H1 (cell line): Measurements from ENCODE around the gene CLGN. TPM values are rescaled to one million over a fixed set of nuclear protein-coding genes. Genes with fewer than 3 reads are reported as not detected.

ENCODE experiments used
- CTCF ChIA-PET: fragments of 300-600 bp; sonication (Branson Sonifier 250); formaldehyde crosslinking; loops from one replicate; lab custom pipeline; 2021; ENCODE audit not compliant: partially characterized antibody; lab: Charles Lee
- POLR2A ChIA-PET: fragments of 300-600 bp; sonication (Branson Sonifier 250); formaldehyde crosslinking; loops from one replicate; lab custom pipeline; 2021; ENCODE audit warnings: inconsistent platforms; ENCODE audit not compliant: partially characterized antibody; lab: Charles Lee
- DNase-seq, 2 experiments: peaks; one replicate each; pipeline versions ENCODE4 v3.0.0 to v3.0.0-alpha.2; 2010 to 2022; ENCODE audit warnings: low spot score in 2 of 2, low read depth in 1 of 2, mixed read lengths in 1 of 2
- FAIRE-seq: peaks from 2 replicates; lab custom pipeline; 2011; peaks lifted over from hg19 to GRCh38; lab: Jason Lieb, UNC
- H2AFZ ChIP-seq: 2 replicates; pipeline ENCODE4 v1.8.1; 2012; ENCODE audit warnings: low read length, inconsistent platforms
- H2AK5ac ChIP-seq: 2 replicates; pipeline ENCODE4 v1.6.1; 2013; ENCODE audit warnings: low read depth, low read length
- H2BK120ac ChIP-seq: replicated peaks from 2 replicates; pipeline ENCODE3; 2013; ENCODE audit warnings: low read depth, low read length, inconsistent platforms
- H2BK12ac ChIP-seq: 2 replicates; pipeline ENCODE4 v1.6.1; 2013; ENCODE audit warnings: low read depth, low read length
- H2BK15ac ChIP-seq: 2 replicates; pipeline ENCODE4 v1.6.1; 2013; ENCODE audit warnings: low read length
- H2BK20ac ChIP-seq: 2 replicates; pipeline ENCODE4 v1.6.1; 2013; ENCODE audit warnings: low read length
- H2BK5ac ChIP-seq: 2 replicates; pipeline ENCODE4 v1.6.1; 2013; ENCODE audit warnings: low read depth, low read length
- H3K14ac ChIP-seq: 2 replicates; pipeline ENCODE4 v1.6.1; 2013; ENCODE audit warnings: inconsistent platforms; ENCODE audit not compliant: insufficient read length
- H3K18ac ChIP-seq: 2 replicates; pipeline ENCODE4 v1.6.1; 2013; ENCODE audit warnings: low read length; ENCODE audit errors: extremely low read depth
- H3K23ac ChIP-seq: 2 replicates; pipeline ENCODE4 v1.6.1; 2013; ENCODE audit warnings: inconsistent platforms; ENCODE audit not compliant: insufficient read length
- H3K23me2 ChIP-seq: 2 replicates; pipeline ENCODE4 v1.6.1; 2013; ENCODE audit warnings: low read depth, low read length
- H3K27ac ChIP-seq: 2 replicates; pipeline ENCODE4 v1.6.1; 2011; ENCODE audit warnings: low read depth, low read length, inconsistent platforms
- H3K27me3 ChIP-seq, 4 experiments: replicated peaks in 1 of 4; 1 replicate in 1 of 4; 2 replicates in 3 of 4; pipeline versions ENCODE4 v1.6.1 to v1.8.1; 2011 to 2013; ENCODE audit warnings: low read length in 3 of 4, mild to moderate bottlenecking in 3 of 4, inconsistent platforms in 2 of 4, mixed read lengths in 2 of 4, moderate library complexity in 1 of 4; ENCODE audit not compliant: control insufficient read depth in 3 of 4, insufficient read depth in 3 of 4; ENCODE audit errors: extremely low read depth in 1 of 4
- H3K36me3 ChIP-seq, 4 experiments: 2 replicates each; pipeline versions ENCODE4 v1.6.1 to v1.8.1; 2011 to 2013; ENCODE audit warnings: mild to moderate bottlenecking in 4 of 4, low read length in 3 of 4, moderate library complexity in 2 of 4, control low read depth in 1 of 4, inconsistent platforms in 1 of 4; ENCODE audit not compliant: insufficient read depth in 4 of 4, control insufficient read depth in 2 of 4
- H3K4ac ChIP-seq: replicated peaks from 2 replicates; pipeline ENCODE3; 2013; ENCODE audit warnings: low read length, low read depth, mixed read lengths, inconsistent platforms; ENCODE audit not compliant: insufficient read length
- H3K4me1 ChIP-seq, 4 experiments: replicated peaks in 1 of 4; 1 replicate in 1 of 4; 2 replicates in 3 of 4; pipeline versions ENCODE4 v1.6.1 to v1.8.1; 2011 to 2013; ENCODE audit warnings: low read length in 3 of 4, inconsistent platforms in 2 of 4, mixed read lengths in 1 of 4; ENCODE audit not compliant: insufficient read depth in 4 of 4, control insufficient read depth in 3 of 4
- H3K4me2 ChIP-seq, 2 experiments: 2 replicates each; pipeline versions ENCODE4 v1.6.1 to v1.8.1; 2011 to 2013; ENCODE audit warnings: low read depth in 2 of 2, low read length in 2 of 2, control low read depth in 1 of 2, inconsistent platforms in 1 of 2, mild to moderate bottlenecking in 1 of 2; ENCODE audit not compliant: insufficient read depth in 1 of 2
- H3K4me3 ChIP-seq, 4 experiments: fragments of 200-600, 300-600 bp in 1 of 4; sonication (generic), shearing (Covaris generic), sonication (Bioruptor Twin) in 1 of 4; 2 replicates each; pipeline versions ENCODE4 v1.5.1 to v1.8.1; 2011 to 2016; ENCODE audit warnings: low read length in 4 of 4, low read depth in 3 of 4, control low read depth in 2 of 4, inconsistent platforms in 2 of 4, mild to moderate bottlenecking in 2 of 4, mixed read lengths in 1 of 4, moderate library complexity in 1 of 4; ENCODE audit not compliant: insufficient read depth in 2 of 4; ENCODE audit errors: extremely low read depth in 1 of 4
- H3K56ac ChIP-seq: replicated peaks from 2 replicates; pipeline ENCODE3; 2013; ENCODE audit warnings: low read depth, mild to moderate bottlenecking, mixed read lengths, low read length, inconsistent platforms; ENCODE audit not compliant: insufficient read length
- H3K79me1 ChIP-seq: 2 replicates; pipeline ENCODE4 v1.6.1; 2013; ENCODE audit warnings: low read depth, low read length, control low read depth
- H3K79me2 ChIP-seq, 2 experiments: 2 replicates each; pipeline versions ENCODE4 v1.6.1 to v1.8.1; 2012 to 2013; ENCODE audit warnings: low read length in 2 of 2, mild to moderate bottlenecking in 2 of 2, inconsistent platforms in 1 of 2; ENCODE audit not compliant: insufficient read depth in 2 of 2, control insufficient read depth in 1 of 2
- H3K9ac ChIP-seq, 4 experiments: replicated peaks in 1 of 4; 1 replicate in 1 of 4; 2 replicates in 3 of 4; pipeline versions ENCODE4 v1.6.1 to v1.8.1; 2011 to 2013; ENCODE audit warnings: low read depth in 3 of 4, low read length in 3 of 4, control low read depth in 2 of 4, mild to moderate bottlenecking in 2 of 4, moderate library complexity in 2 of 4, inconsistent platforms in 1 of 4; ENCODE audit errors: extremely low read depth in 1 of 4
- H3K9me3 ChIP-seq, 2 experiments: 2 replicates each; pipeline versions ENCODE4 v1.6.1 to v1.8.1; 2012 to 2013; ENCODE audit warnings: mild to moderate bottlenecking in 2 of 2, moderate library complexity in 2 of 2, control low read depth in 1 of 2, inconsistent platforms in 1 of 2, low read depth in 1 of 2, low read length in 1 of 2, mixed read lengths in 1 of 2; ENCODE audit not compliant: insufficient read depth in 2 of 2
- H4K20me1 ChIP-seq, 2 experiments: replicated peaks in 1 of 2; 2 replicates each; pipeline versions ENCODE3 to v1.8.1; 2011 to 2013; ENCODE audit warnings: inconsistent platforms in 2 of 2, low read length in 2 of 2, mild to moderate bottlenecking in 1 of 2; ENCODE audit not compliant: insufficient read depth in 2 of 2, control insufficient read depth in 1 of 2
- H4K5ac ChIP-seq: 2 replicates; pipeline ENCODE4 v1.6.1; 2013; ENCODE audit warnings: low read length, low read depth, mixed read lengths, inconsistent platforms; ENCODE audit not compliant: insufficient read length
- H4K8ac ChIP-seq: 2 replicates; pipeline ENCODE4 v1.8.0; 2013; ENCODE audit warnings: mild to moderate bottlenecking, moderate library complexity, low read length, inconsistent platforms; ENCODE audit not compliant: insufficient read depth; ENCODE audit errors: extremely low read depth
- H4K91ac ChIP-seq: replicated peaks from 2 replicates; pipeline ENCODE3; 2013; ENCODE audit warnings: low read length, mixed read lengths, inconsistent platforms; ENCODE audit not compliant: insufficient read length
- CHD1 ChIP-seq: IDR thresholded peaks from 2 replicates; pipeline ENCODE4 v1.6.1; 2012; ENCODE audit warnings: low read depth, low read length, improper control_type of control experiment
- CREB1 ChIP-seq: IDR thresholded peaks from 2 replicates; pipeline ENCODE4 v1.6.1; 2012; ENCODE audit warnings: inconsistent platforms
- FOSL1 ChIP-seq: IDR thresholded peaks from 2 replicates; pipeline ENCODE4 v1.6.1; 2011; ENCODE audit warnings: mild to moderate bottlenecking, low read depth, low read length, moderate library complexity; ENCODE audit not compliant: insufficient read depth
- KDM4A ChIP-seq: IDR thresholded peaks from one replicate; pipeline ENCODE4 v1.7.1; 2012; ENCODE audit warnings: low read depth, mild to moderate bottlenecking, moderate library complexity, low read length, inconsistent platforms; ENCODE audit not compliant: severe bottlenecking
- SAP30 ChIP-seq: fragments of 300-600 bp; sonication (generic); IDR thresholded peaks from 2 replicates; pipeline ENCODE4 v1.7.1; 2012; ENCODE audit warnings: low read length, moderate library complexity, mild to moderate bottlenecking, inconsistent platforms; ENCODE audit not compliant: insufficient read depth, insufficient replicate concordance
- SP1 ChIP-seq: IDR thresholded peaks from 2 replicates; pipeline ENCODE4 v1.6.1; 2011; ENCODE audit warnings: low read depth, low read length
- SUZ12 ChIP-seq: fragments of 200-600 bp; sonication (generic); IDR thresholded peaks from 2 replicates; pipeline ENCODE4 v1.6.1; 2012; ENCODE audit warnings: mild to moderate bottlenecking, inconsistent platforms, low read length, moderate library complexity, mixed read lengths
- TAF7 ChIP-seq: optimal IDR thresholded peaks from 2 replicates; pipeline ENCODE3; 2011; ENCODE audit warnings: low read depth, mild to moderate bottlenecking, inconsistent platforms, low read length, moderate library complexity, borderline replicate concordance
- WGBS, 2 experiments: shearing (Covaris generic) in 1 of 2; methylation state at CpG; one replicate each; pipeline versions ENCODE4 v1.1.6 to v1.1.7; 2013 to 2015; ENCODE audit warnings: low lambda C conversion rate in 2 of 2, mixed read lengths in 2 of 2, inconsistent platforms in 1 of 2, low coverage in 1 of 2, missing lambda C conversion rate in 1 of 2; ENCODE audit not compliant: insufficient replicate concordance in 2 of 2, insufficient coverage in 1 of 2, insufficient read length in 1 of 2; ENCODE audit errors: extremely low coverage in 1 of 2, missing lambda C conversion rate in 1 of 2; 5-methylcytosine and 5-hydroxymethylcytosine counted together
- polyA plus RNA-seq, 7 experiments: library from polyadenylated mRNA; depleted of rRNA in 3 of 7; stranded (reverse) in 5 of 7; unstranded in 2 of 7; fragments of >200 nt in 5 of 7; fragments of 200-250 nt in 2 of 7; gene quantifications; 1 replicate in 5 of 7; 2 replicates in 1 of 7; 4 replicates in 1 of 7; pipeline versions ENCODE4 v1.2.1 to v1.2.3, GENCODE V29; 2011 to 2013; ENCODE audit warnings: missing spikeins in 2 of 7, mixed read lengths in 2 of 7
- total RNA-seq: library from RNA; stranded (reverse); fragmentation: NEBNext Ultra II Directional; extraction: Animal tissue kit (Norgen Biotek cat#: 25700); gene quantifications from 2 replicates; pipeline ENCODE4 v1.2.1, GENCODE V29; 2021

The CLGN gene
- total and polyA plus RNA-seq, 2 of the 8 experiments (the other 6 are each of a cell fraction or from before 2014, with no cell fraction given), result 1.7 to 3.1 TPM

DNA sequence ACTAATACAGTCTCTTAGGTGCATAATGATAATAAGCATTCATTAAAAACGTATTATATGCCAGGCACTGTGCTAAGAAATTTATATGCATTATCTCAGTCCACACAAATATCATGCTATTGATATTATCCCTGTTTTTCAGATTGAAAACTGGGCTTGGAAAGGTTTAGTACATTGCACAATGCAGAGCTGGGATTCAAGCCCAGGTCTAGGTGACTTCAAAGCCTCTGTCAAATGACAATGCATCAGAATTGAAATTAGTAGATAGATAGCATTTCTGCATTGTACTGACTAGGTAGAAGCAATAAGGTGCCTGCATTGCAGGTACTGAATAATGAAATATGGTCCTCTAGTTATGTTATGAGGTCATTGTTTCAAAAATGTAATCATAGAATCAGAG, 72.2 kb downstream of the CLGN start:
- no peak overlapping the region for H3K18ac ChIP-seq
- H3K27ac ChIP-seq, result no peak overlapping the region
- no peak overlapping the region for H2BK5ac ChIP-seq
- no peak overlapping the region for H2BK12ac ChIP-seq
- WGBS, 2 experiments, result 78% methylated on average over 1 of the region's 1 CpG; no CpG with 5 or more reads in 1 of the 2 experiments
- H3K27me3 ChIP-seq, result peaks cover 0 to 2% (median under 1%) of the 10 kb centered on the region in 4 experiments; a peak in 3 of 7 replicates
- no peak overlapping the region for H3K4me2 ChIP-seq
- no peak for TF ChIP-seq CHD1
- no peak for TF ChIP-seq SUZ12
- no peak for TF ChIP-seq FOSL1
- no peak for TF ChIP-seq KDM4A
- TF ChIP-seq SP1, result no peak
- no peak for TF ChIP-seq CREB1
- TF ChIP-seq SAP30, result no peak
- TF ChIP-seq TAF7, result no peak
- no peaks in the 10 kb centered on the region for H3K79me1 ChIP-seq
- no peak overlapping the region for H2AK5ac ChIP-seq
- no peaks in the 10 kb centered on the region for H3K36me3 ChIP-seq
- H3K14ac ChIP-seq, result no peak overlapping the region
- no peak overlapping the region for H2BK20ac ChIP-seq
- H3K4ac ChIP-seq, result no peak overlapping the region
- H3K4me1 ChIP-seq, result no peaks in the 10 kb centered on the region; a peak in 1 of 7 replicates
- DNase-seq (no peak), FAIRE-seq (no peak)
- H3K56ac ChIP-seq, result no peak overlapping the region
- H3K4me3 ChIP-seq, result no peak overlapping the region
- H4K20me1 ChIP-seq, result no peaks in the 10 kb centered on the region
- H4K5ac ChIP-seq, result no peak overlapping the region
- no peaks in the 10 kb centered on the region for H3K9me3 ChIP-seq
- no peak overlapping the region for H3K23ac ChIP-seq
- CTCF ChIA-PET, result interaction anchor here (1.6 kb wide), 1 partner anchor 10 kb away, joined by 4 read pairs; no protein-coding TSS in a partner anchor
- POLR2A ChIA-PET, result no interaction called here
- no peak overlapping the region for H4K91ac ChIP-seq
- no peak overlapping the region for H4K8ac ChIP-seq
- no peak overlapping the region for H2BK15ac ChIP-seq
- H3K23me2 ChIP-seq, result no peaks in the 10 kb centered on the region
- H3K9ac ChIP-seq, result no peak overlapping the region
- H2AFZ ChIP-seq, result no peak overlapping the region
- H2BK120ac ChIP-seq, result no peak overlapping the region
- H3K79me2 ChIP-seq, result no peaks in the 10 kb centered on the region
